ENCODE data around the gene RAPSN.
A peak's percentile ranks its signal among the peaks of the same experiment; 100 is the strongest.

Gene RAPSN

DNA sequence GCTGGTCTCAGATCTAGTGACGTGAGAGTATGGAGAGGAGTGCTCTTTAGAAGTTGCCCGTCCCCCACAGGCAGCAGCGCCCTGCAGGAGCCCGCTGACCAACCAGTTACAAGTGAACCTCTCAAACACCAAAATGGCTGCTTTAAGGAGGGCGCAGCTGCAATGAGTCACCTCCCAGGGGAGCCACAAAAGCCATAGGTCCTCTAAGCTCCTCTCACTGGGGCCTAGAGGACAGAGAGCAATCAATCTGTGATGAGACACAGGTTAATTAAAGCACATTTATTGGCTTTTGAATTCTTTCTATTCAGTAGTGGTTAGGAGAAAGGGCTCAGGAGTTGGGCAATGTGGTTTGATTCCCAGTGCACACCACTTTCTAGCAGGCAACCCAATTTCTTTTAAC lies 15.5 kb upstream of the RAPSN start:
- DNase-seq, result no peak

DNA sequence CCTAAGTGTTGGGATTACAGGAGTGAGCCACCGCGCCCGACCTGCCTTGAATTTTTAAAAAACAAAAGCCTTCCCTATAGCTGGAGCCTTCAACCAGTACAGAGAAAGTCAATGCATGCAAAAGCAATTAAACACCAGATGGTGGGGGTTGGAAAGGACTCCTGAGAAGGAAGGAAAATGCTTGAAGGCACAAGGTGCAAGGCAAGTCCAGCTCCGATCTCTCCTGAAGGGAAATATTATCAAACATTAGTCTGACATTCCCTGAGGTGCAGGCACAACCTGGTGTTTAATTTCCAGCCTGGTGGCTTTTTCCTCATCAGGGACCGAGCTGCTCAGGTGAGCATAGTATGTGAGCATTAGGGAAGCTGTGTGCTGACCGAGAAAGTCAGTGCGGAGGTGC lies 12.9 kb upstream of the RAPSN start:
- DNase-seq, result no peak

DNA sequence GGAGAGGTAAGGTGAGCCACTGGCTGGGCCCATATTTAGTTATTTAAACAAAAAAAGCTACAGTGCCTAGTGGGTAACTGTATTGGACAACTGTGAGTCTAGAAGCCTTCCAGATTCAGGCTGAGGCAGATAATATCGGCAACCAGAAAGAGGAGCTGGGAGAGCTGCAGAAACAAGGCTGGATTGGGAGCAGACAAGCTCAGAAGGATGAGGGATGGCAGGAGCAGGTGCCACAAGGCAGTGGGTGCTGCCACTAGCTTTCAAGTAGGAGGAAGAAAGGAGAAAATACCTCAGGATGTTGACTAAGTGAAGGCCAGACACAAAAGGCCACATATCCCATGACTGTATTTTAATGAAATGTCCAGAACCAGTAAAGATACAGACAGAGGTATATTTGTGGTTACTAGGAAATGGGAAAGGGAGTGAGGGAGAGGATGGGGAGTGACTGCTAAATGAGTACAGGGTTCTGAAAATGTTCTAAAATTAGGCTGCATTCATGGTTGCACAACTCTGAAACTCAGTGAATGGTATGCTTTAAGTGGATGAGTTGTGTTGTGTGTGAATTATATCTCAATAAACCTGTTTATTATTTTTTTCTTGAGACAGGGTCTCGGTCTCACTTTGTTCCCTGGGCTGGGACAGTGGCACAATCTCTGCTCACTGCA lies 11.8 kb upstream of the RAPSN start:
- DNase-seq, result no peak

DNA sequence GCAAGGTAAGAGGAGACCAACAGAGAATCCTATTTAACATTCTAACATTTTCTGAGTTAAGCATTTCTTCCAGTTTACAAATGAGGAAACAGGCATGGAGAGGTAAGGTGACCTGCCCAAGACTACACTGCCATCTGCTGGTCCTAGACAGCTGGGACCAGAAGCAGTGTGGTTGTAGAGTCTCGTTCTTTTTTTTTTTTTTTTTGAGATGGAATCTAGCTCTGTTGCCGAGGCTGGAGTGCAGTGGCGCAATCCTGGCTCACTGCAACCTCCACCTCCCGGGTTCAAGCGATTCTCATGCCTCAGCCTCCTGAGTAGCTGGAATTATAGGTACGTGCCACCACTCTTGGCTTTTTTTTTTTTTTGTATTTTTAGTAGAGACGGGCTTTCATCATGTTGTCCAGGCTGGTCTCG lies 5.3 kb upstream of the RAPSN start:
- peak; percentile 79 for DNase-seq

DNA sequence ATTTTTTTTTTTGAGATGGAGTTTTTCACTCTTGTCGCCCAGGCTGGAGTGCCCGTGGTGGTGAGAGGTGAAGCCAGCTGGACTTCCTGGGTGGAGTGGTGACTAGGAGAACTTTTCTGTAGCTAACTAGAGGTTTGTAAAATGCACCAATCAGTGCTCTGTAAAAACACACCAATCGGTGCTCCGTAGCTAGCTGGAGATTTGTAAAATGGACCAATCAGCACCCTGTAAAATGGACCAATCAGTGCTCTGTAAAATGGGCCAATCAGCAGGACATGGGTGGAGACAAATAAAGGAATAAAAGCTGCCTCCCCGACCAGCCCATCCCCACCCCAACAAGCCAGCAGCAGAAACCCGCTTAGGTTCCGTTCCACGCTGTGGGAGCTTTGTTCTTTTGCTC lies 4.4 kb upstream of the RAPSN start:
- DNase-seq, result no peak

DNA sequence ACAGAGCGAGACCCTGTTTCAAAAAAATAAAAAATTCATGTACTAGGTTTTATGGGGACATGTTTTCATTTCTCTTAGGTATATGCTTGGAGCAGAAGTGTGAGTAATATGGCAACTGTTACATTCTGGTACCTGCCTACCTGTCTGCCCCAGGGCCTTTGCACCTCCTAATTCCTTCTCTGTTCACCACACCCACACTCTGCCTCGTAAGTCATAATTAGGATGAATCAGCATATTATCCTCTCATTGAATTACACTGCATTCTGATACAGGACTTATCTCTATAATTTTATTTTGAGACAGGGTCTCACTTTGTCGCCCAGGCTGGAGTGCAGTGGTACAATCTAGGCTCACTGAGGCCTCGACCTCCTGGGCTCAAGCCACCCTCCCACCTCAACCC lies 3.1 kb upstream of the RAPSN start:
- DNase-seq, result no peak

DNA sequence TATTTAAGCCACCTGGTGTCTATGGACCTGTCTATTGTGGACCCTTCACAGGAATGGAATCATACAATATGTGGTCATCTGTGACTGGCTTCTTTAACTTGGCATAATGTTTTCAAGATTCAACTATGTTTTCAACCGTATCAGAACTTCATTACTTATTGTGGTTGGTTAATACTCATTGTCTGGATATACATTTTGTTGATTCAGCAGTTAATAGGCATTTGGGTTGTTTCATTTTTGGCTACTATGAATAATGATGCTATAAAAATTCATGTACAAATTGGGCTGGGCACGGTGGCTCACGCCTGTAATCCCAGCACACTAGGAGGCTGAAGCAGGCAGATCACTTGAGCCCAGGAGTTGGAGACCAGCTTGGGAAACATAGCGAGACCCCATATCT lies 2.5 kb upstream of the RAPSN start:
- DNase-seq, result no peak

DNA sequence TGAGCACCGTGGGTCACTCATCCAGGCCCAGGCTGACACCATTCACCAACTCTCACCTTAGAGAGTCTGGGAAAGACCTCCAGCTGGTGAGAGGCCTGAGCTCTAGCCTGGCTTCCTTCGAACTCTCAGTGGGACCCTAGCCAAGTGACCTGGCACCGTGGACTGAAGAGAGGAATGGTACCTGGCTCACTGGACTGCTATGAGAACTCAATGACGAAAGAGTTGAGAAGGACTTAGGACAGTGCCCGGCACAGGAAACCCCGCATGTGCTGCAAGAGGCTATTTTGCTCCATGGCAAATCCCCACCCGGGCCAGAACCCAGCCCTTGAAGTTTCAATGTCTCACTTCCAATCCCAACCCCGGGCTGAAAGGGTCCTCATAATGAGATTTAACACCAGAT lies 605 bp upstream of the RAPSN start:
- no peak for DNase-seq

DNA sequence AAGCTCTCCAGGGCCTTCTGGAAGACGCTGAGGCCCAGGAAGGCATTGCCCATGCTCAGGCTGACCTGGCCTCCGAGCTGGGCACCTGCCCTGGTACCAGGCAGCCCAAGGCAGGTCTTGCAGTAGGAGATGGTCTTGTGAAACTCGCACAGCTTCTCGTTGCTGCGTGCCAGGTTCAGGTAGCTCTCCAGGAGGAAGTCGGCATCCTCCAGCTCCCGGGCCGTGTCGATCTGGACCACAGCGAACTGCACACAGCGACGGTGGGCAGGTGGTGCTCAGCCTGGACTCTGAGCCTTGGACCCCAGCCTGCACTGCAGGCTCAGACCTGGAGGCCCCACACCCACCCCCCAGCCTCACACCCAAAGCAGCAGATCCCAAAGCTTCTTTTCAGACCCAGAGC lies 1.0 kb downstream of the RAPSN start:
- DNase-seq, result no peak

DNA sequence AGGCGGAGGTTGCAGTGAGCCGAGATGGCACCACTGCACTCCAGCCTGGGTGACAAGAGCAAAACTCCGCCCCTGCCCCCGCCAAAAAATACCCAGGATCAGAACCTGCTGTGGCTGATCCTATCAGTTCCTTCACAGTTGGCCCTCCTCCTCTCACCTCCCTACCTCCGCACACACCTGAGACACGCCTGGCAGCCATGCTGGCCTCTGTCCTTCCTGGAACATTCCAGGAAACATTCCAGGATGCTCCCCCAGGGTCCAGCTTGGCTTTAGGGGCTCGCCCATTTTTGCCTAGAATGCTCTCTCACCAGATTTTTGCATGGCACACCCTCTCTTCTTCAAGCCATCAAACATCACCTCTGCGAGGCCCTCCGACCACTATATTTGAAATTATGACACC lies 2.1 kb downstream of the RAPSN start:
- no peak for DNase-seq

DNA sequence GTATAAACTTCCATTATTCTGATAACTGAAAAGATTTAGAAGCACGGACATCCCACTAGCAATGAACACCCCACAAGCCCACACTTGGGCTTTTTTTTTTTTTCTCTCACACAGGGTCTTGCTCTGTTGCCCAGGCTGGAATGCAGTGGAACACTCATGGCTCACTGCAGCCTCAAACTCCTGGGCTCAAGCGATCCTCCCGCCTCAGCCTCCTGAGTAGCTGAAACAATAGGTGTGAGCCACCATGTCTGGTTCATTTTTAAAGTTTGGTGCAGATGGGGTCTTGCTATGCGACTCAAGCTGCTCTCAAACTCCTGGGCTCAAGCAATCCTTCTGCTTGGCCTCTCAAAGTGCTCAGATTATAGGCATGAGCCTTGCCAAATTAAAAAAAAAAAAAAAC lies 3.1 kb downstream of the RAPSN start:
- no peak for DNase-seq

DNA sequence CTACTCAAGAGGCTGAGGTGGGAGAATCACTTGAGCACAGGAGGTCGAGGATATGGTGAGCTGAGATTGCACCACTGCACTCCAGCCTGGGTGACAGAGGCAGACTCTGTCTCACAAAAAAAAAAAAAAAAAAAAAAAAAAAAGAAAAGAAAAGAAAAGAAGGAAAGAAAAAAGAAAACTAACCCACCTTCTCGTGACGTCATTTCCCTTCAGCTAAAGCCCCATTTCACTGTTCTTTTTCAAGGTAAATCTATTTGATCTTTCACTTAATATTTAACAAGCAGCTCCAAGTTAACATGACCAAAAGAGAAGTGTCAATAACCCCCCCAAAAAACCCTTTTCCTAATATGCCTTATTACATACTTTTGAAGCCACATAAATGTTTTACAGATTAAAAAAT lies 5.1 kb downstream of the RAPSN start:
- DNase-seq, result no peak

DNA sequence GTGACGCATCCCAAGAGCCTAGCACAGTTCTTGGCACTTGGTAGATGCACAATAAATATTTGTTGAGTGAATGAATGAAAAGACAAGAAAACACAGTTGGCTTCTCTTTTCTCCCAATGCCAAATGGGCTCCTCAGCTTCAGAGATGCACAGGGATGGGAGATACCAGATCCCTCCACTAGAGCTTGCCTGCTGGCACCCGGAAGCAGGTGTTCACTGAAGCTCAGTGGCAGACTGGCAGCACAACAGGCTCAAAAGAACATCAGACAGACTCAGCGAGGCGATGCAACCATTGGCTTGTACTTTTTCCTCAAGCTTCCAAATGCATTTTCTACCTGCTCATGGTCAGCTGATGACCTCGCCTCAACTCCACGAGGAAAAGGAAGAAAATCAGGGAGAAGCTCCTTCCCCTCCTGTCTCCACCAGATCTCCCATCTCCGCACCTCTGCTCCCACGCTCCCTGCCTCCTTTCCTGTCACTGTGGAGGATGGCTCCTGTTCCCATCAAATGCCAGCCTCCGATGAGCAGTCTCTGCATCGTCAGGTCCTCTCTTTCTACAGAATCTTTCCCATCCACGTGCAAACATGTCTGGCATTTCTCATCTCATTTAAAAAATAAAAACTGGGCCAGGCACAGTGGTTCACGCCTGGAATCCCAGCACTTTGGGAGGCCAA lies 5.8 kb downstream of the RAPSN start:
- no peak for DNase-seq

DNA sequence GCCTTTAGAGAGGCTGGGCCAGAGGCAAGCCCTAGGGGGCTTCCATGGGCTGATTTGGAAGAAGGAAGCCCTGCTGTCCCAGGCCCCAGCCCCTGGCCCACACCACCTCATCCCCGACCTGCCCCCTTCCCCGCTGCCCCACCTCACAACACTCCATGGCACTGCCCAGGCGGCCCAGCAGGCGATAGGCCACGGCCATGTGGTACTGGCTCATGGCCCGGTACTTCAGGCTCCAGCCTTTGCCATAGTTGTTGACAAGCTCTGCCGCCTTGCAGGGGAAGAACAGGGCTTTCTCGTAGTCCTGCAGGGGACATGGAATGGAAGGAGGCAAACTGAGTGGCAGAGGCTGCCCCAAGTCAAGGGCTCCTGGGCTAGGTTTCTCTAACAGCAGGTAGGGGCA lies 6.4 kb downstream of the RAPSN start:
- DNase-seq, result no peak

DNA sequence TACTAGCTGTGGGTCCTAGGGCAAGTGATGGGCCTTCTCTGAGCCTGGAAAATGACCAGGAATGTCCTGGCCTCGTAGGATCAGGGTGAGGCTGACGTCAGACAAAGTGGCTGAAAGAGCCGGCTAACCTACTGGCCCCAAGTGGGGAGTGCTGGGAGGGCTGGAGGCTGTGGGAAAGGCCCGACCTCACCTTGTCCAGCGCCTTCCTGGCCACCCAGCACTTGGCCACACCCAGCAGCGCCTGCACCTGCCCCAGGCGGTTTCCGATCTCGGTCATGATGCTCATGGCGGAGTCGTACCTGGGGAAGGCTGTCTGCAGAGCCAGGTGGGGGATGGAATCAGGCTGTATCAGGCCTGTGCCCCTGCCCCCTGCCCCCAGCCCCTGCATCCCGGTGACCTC lies 7.5 kb downstream of the RAPSN start:
- no peak for DNase-seq

DNA sequence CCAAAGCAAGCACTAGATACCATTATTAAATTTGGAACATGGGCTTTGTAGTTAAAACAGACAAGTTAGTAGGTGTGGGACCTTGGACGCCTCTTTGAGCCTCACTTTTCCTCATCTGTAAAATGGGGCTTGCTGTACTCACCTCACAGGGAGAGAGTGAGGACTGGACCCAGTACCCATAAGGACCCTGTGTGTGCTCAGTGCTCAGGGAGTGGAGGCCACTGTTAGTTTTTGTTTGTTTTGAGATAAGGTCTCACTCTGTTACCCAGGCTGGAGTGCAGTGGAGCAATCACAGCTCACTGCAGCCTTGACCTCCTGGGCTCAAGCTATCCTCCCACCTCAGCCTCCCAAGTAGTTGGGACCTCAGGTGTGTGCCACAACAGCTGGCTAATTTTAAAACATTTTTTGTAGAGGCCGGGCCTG lies 8.9 kb downstream of the RAPSN start:
- no peak for DNase-seq

DNA sequence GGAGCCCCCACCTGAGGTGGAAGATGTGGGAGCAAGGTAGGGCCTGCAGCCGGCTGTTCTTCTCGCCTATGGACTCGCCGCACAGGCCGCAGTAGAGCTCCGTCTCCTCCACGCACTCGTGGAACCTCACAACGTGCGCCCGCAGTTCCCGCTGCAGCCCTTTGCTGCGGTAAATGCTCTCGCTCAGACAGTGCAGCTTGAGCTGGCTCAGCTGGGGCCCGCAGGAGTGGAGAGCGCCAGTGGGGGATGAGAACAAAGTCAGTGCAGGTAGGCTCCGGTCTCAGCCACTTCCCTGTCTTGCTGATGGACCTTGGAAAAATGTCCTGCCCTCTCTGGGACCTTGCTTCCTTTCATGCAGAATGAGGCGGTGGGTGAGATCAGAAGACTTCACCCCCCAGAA lies 10.2 kb downstream of the RAPSN start:
- no peak for DNase-seq

DNA sequence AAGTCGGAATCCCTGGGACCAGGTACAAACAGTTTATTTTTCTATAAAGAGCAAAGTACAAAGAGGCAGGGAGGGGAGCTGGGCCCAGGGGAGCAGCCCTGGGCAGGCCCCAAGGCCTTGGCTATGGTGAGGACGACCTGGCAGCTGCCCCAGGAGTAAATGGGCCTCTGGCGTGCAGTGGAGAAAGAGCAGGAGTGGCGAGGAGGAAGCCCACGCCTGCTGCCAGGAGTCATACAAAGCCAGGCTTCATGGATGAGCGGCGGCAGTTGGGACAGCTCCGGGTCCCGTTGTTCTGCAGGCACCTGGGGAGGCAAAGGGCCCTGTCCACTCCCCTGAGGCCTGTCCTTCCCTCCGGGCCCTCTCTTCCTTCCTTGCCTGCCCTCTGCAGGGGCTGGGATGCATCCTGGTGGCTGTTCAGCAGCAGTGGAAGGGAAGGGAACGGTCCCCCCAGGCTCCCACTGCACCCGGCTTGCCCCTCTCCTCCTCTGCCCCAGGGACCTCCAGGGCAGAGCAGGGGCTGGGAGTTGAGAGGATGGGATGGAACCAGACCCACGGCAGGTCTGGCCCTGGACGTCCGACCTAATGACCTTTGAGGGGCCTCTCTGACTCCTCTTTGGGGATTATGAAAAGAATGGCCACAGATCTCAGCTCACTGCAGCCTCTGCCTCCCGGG lies 11.1 kb downstream of the RAPSN start:
- no peak for DNase-seq

DNA sequence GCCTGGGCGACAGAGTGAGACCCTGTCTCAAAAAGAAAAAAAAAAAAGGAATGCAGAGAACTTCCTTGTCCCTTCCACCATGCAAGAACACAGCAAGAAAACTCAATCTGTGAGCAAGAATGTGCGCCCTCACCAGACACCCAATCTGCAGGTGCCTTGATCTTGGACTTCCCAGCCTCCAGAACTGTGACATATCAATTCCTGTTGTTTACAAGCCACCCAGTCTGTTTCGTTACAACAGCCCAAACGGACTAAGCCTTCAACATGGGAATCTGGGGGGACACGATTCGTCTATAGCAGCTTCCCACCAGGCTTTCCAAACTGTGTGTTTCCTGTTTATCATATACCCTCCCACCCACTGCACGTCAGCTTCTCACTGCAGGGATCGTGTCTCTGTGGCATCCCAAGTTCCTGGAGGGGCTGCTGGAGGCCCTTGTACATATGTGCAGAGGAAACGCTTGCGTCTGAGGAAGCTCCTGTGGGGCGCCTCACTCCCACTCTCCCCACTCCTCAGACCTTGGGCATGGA lies 11.7 kb downstream of the RAPSN start:
- no peak for DNase-seq

DNA sequence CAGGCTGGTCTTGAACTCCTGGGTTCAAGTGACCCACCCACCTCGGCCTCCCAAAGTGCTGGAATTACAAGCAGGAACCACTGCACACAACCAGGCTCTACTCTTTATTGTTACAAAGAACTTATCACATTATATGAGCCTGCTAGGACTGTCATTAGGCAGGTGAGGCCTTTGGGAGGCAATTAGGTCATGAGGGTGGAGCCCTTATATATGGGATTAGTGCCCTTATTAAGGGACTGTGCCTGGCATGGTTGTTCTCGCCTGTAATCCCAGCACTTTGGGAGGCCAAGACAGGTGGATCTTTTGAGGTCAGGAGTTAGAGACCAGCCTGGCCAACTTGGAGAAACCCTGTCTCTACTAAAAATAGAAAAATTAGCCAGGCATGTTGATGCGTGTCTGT lies 12.2 kb downstream of the RAPSN start:
- no peak for DNase-seq

DNA sequence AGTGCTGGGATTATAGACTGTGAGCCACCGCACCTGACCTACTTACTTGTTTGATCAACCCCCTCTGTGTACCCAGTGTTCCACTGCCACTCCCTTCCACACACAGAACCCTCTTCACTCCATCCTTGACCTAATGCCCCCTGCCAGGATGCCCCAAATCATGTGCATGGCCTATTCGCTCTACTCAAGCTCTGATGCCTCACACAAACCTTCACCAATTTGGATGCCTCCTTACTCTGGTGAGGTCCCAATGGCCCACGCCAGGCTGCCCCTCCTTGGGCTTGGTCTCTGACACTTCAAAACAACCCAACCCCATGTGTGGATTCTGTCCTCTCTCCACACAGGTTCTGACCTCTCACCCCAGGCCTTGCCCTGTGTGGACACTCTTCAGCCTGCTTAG lies 13.2 kb downstream of the RAPSN start:
- no peak for DNase-seq

DNA sequence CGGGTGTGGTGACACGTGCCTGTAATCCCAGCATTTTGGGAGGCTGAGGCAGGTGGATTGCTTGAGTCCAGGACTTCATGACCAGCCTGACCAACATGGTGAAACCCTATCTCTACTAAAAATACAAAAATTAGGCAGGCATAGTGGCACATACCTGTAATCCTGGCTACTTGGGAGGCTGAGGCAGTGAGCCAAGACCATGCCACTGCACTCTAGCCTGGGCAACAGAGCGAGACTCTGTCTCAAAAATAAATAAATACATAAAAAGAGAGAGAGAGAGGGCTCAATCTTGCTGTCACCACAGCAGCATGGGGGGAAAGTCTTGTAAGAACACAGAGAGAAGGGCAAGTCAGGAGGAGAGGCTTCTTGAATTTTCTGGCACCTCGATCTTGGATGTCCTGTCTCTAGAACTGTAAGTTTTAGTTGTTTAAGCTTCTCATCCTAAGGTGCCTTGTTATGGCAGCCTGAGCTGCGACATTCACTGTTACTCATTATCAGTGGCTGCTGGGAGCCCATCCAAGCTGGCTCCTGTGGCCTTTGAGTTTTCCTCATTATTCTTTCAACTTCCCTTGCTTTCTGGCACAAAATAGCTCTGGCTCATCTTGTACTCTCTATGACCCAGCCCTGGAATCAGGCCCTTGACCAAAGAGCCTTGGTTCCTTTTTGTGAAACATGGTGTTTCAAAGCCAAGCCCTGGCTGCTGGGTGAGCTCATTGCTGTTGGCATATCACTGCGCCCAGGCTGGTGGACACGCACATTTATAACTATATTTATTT lies 14.7 kb downstream of the RAPSN start:
- DNase-seq, result no peak

DNA sequence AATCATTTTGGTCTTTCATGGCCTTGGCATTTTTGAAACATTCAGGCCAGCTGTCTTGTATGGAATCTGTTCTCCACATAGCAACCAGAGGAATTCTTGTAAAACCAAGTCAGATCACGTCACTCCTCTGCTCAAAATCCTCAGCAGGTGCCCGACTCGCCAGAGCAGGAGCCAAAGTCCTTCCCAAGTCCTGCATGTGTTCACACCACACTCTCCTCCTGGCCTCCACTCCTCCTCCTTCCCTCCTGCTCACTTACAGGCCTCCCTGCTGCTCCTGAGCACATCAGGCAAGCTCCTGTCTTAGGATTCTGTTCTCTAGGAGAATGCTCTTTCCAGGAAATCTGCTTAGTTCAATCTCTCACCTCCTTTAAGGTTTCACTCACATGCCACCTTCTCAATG lies 15.8 kb downstream of the RAPSN start:
- no peak for DNase-seq

Measured in CD4-positive, alpha-beta T cell treated with Interleukin-15 for 1 hour (primary cell).